ENCODE measurements around the gene NEUROG2.

The NEUROG2 gene

GRCh38 chr4:112516471-112517066, 589 bp upstream of the NEUROG2 start:
- peak overlapping the region; percentile 11 for H3K4me3 ChIP-seq (ENCODE audit: low read depth, low read length)
- DNase-seq (ENCODE audit: low read depth), result no peak
- TF ChIP-seq MAX (IDR thresholded peaks at IDR 0.05; ENCODE audit: low read depth, low read length), result no peak
- no peak for TF ChIP-seq CTCF (IDR thresholded peaks at IDR 0.05; ENCODE audit: low read depth, low read length)
- TF ChIP-seq MYC (IDR thresholded peaks at IDR 0.05; ENCODE audit: low read depth, low read length), result no peak
- no peak for TF ChIP-seq POLR2A (IDR thresholded peaks at IDR 0.05; ENCODE audit: extremely low read depth, insufficient read length)

GRCh38 chr4:112515198-112516065, 548 bp downstream of the NEUROG2 start:
- DNase-seq (ENCODE audit: low read depth), result peak; percentile 64
- no peak for TF ChIP-seq MYC (IDR thresholded peaks at IDR 0.05; ENCODE audit: low read depth, low read length)
- no peak for TF ChIP-seq CTCF (IDR thresholded peaks at IDR 0.05; ENCODE audit: low read depth, low read length)
- TF ChIP-seq POLR2A (IDR thresholded peaks at IDR 0.05; ENCODE audit: extremely low read depth, insufficient read length), result no peak
- no peak for TF ChIP-seq MAX (IDR thresholded peaks at IDR 0.05; ENCODE audit: low read depth, low read length)
- H3K4me3 ChIP-seq (ENCODE audit: low read depth, low read length), result peak overlapping the region; percentile 54

GRCh38 chr4:112514647-112515197, 1.3 kb downstream of the NEUROG2 start:
- DNase-seq (ENCODE audit: low read depth), result no peak
- TF ChIP-seq CTCF (IDR thresholded peaks at IDR 0.05; ENCODE audit: low read depth, low read length), result no peak
- TF ChIP-seq POLR2A (IDR thresholded peaks at IDR 0.05; ENCODE audit: extremely low read depth, insufficient read length), result no peak
- no peak for TF ChIP-seq MYC (IDR thresholded peaks at IDR 0.05; ENCODE audit: low read depth, low read length)
- TF ChIP-seq MAX (IDR thresholded peaks at IDR 0.05; ENCODE audit: low read depth, low read length), result no peak
- H3K4me3 ChIP-seq (ENCODE audit: low read depth, low read length), result no peak overlapping the region

GRCh38 chr4:112513971-112514646, 1.9 kb downstream of the NEUROG2 start:
- no peak overlapping the region for H3K4me3 ChIP-seq (ENCODE audit: low read depth, low read length)
- TF ChIP-seq MYC (IDR thresholded peaks at IDR 0.05; ENCODE audit: low read depth, low read length) (no peak), CTCF (IDR thresholded peaks at IDR 0.05; ENCODE audit: low read depth, low read length) (no peak)
- DNase-seq (ENCODE audit: low read depth), result no peak

- no peak for DNase-seq (ENCODE audit: low read depth)
- TF ChIP-seq CTCF (IDR thresholded peaks at IDR 0.05; ENCODE audit: low read depth, low read length) (no peak), POLR2A (IDR thresholded peaks at IDR 0.05; ENCODE audit: extremely low read depth, insufficient read length) (no peak), MYC (IDR thresholded peaks at IDR 0.05; ENCODE audit: low read depth, low read length) (no peak), MAX (IDR thresholded peaks at IDR 0.05; ENCODE audit: low read depth, low read length) (no peak)
- no peak overlapping the region for H3K4me3 ChIP-seq (ENCODE audit: low read depth, low read length)
Measured at GRCh38 chr4:112511803-112512118, 4.2 kb downstream of the NEUROG2 start.
